Measurements from ENCODE around the gene NNT. TPM values are rescaled to one million over a fixed set of nuclear protein-coding genes. Genes with fewer than 3 reads are reported as not detected.
A peak's percentile ranks its signal among the peaks of the same experiment; 100 is the strongest.

NNT gene
- total and polyA plus RNA-seq, 10 of the 15 experiments (the other 5 are each of a cell fraction or from before 2014, with no cell fraction given), result 20.8 to 73.1 (median 51.9) TPM

DNA sequence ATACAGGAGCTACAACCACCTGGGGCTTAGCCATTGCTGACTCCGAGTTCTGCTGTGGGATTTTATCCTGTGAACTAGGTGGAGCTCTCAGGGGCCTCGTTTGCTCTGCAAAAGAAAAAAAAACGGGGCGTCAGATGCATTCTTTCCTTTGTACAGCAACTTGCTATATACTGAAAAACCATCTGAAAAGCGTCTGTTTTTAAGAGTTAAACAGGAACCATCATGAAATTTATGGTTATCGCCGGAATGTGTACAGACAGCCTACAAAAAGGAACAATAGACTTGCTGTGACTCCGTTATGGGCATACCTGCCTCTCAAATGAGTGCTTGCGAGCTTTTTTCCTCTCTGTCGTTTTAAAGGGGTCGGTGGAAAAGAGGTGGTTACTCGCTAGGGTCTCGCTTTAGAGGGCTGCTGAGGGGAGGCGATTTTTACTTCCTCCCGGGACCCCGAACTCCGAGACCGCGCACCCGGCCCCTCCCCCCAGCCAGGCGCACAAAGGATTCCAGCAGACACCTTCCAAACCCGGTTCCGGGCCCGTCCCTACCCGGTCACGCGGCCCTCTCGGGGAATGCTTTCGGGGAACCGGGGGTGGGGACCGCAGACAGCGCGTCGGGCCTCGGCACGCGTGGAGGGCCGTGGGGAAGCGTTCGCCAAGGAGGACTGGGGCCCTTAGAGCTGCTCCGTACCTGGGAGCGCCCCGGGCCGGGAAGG lies 46.9 kb upstream of the NNT start (continued):
- TF ChIP-seq ZZZ3 (IDR thresholded peaks at IDR 0.05; ENCODE audit: control insufficient read depth, insufficient read length, low read depth), result no peak
- 0 out of 3 replicates have a peak, but pooled peaks of 1 of the 2 experiments have one; percentile 21 for TF ChIP-seq EGR1 (IDR thresholded peaks at IDR 0.05; ENCODE audit: borderline replicate concordance in 1 of 2, low read depth in 2 of 2, low read length in 2 of 2)
- no peak for TF ChIP-seq ATF7 (IDR thresholded peaks at IDR 0.05; ENCODE audit: low read depth)
- TF ChIP-seq, protein P1, sequence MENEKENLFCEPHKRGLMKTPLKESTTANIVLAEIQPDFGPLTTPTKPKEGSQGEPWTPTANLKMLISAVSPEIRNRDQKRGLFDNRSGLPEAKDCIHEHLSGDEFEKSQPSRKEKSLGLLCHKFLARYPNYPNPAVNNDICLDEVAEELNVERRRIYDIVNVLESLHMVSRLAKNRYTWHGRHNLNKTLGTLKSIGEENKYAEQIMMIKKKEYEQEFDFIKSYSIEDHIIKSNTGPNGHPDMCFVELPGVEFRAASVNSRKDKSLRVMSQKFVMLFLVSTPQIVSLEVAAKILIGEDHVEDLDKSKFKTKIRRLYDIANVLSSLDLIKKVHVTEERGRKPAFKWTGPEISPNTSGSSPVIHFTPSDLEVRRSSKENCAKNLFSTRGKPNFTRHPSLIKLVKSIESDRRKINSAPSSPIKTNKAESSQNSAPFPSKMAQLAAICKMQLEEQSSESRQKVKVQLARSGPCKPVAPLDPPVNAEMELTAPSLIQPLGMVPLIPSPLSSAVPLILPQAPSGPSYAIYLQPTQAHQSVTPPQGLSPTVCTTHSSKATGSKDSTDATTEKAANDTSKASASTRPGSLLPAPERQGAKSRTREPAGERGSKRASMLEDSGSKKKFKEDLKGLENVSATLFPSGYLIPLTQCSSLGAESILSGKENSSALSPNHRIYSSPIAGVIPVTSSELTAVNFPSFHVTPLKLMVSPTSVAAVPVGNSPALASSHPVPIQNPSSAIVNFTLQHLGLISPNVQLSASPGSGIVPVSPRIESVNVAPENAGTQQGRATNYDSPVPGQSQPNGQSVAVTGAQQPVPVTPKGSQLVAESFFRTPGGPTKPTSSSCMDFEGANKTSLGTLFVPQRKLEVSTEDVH (IDR thresholded peaks at IDR 0.05; ENCODE audit: low read depth, partially characterized antibody), result no peak
- no peak for TF ChIP-seq RAD21 (IDR thresholded peaks at IDR 0.05; ENCODE audit: insufficient read depth, low read depth, low read length)
- no peak for TF ChIP-seq SMAD1 (IDR thresholded peaks at IDR 0.05; ENCODE audit: low read depth, partially characterized antibody)
- TF ChIP-seq, protein P2, sequence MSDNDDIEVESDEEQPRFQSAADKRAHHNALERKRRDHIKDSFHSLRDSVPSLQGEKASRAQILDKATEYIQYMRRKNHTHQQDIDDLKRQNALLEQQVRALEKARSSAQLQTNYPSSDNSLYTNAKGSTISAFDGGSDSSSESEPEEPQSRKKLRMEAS (IDR thresholded peaks at IDR 0.05; ENCODE audit: low read depth, low read length), result no peak
- no peak for TF ChIP-seq ZNF217 (IDR thresholded peaks at IDR 0.05)
- TF ChIP-seq, protein P3, sequence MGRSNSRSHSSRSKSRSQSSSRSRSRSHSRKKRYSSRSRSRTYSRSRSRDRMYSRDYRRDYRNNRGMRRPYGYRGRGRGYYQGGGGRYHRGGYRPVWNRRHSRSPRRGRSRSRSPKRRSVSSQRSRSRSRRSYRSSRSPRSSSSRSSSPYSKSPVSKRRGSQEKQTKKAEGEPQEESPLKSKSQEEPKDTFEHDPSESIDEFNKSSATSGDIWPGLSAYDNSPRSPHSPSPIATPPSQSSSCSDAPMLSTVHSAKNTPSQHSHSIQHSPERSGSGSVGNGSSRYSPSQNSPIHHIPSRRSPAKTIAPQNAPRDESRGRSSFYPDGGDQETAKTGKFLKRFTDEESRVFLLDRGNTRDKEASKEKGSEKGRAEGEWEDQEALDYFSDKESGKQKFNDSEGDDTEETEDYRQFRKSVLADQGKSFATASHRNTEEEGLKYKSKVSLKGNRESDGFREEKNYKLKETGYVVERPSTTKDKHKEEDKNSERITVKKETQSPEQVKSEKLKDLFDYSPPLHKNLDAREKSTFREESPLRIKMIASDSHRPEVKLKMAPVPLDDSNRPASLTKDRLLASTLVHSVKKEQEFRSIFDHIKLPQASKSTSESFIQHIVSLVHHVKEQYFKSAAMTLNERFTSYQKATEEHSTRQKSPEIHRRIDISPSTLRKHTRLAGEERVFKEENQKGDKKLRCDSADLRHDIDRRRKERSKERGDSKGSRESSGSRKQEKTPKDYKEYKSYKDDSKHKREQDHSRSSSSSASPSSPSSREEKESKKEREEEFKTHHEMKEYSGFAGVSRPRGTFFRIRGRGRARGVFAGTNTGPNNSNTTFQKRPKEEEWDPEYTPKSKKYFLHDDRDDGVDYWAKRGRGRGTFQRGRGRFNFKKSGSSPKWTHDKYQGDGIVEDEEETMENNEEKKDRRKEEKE (IDR thresholded peaks at IDR 0.05), result no peak
- TF ChIP-seq, protein P4, sequence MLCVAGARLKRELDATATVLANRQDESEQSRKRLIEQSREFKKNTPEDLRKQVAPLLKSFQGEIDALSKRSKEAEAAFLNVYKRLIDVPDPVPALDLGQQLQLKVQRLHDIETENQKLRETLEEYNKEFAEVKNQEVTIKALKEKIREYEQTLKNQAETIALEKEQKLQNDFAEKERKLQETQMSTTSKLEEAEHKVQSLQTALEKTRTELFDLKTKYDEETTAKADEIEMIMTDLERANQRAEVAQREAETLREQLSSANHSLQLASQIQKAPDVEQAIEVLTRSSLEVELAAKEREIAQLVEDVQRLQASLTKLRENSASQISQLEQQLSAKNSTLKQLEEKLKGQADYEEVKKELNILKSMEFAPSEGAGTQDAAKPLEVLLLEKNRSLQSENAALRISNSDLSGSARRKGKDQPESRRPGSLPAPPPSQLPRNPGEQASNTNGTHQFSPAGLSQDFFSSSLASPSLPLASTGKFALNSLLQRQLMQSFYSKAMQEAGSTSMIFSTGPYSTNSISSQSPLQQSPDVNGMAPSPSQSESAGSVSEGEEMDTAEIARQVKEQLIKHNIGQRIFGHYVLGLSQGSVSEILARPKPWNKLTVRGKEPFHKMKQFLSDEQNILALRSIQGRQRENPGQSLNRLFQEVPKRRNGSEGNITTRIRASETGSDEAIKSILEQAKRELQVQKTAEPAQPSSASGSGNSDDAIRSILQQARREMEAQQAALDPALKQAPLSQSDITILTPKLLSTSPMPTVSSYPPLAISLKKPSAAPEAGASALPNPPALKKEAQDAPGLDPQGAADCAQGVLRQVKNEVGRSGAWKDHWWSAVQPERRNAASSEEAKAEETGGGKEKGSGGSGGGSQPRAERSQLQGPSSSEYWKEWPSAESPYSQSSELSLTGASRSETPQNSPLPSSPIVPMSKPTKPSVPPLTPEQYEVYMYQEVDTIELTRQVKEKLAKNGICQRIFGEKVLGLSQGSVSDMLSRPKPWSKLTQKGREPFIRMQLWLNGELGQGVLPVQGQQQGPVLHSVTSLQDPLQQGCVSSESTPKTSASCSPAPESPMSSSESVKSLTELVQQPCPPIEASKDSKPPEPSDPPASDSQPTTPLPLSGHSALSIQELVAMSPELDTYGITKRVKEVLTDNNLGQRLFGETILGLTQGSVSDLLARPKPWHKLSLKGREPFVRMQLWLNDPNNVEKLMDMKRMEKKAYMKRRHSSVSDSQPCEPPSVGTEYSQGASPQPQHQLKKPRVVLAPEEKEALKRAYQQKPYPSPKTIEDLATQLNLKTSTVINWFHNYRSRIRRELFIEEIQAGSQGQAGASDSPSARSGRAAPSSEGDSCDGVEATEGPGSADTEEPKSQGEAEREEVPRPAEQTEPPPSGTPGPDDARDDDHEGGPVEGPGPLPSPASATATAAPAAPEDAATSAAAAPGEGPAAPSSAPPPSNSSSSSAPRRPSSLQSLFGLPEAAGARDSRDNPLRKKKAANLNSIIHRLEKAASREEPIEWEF (IDR thresholded peaks at IDR 0.05; ENCODE audit: insufficient replicate concordance, low read depth, low read length), result no peak
- TF ChIP-seq BRCA1 (IDR thresholded peaks at IDR 0.05; ENCODE audit: low read depth, low read length), result no peak
- TF ChIP-seq NFYB (IDR thresholded peaks at IDR 0.05; ENCODE audit: insufficient read depth, low read depth, low read length), result no peak
- TF ChIP-seq NFYA (IDR thresholded peaks at IDR 0.05; ENCODE audit: borderline replicate concordance, low read depth, low read length), result no peak
- no peak for TF ChIP-seq ASH2L (IDR thresholded peaks at IDR 0.05; ENCODE audit: borderline replicate concordance, low read depth)
- TF ChIP-seq, protein P5, sequence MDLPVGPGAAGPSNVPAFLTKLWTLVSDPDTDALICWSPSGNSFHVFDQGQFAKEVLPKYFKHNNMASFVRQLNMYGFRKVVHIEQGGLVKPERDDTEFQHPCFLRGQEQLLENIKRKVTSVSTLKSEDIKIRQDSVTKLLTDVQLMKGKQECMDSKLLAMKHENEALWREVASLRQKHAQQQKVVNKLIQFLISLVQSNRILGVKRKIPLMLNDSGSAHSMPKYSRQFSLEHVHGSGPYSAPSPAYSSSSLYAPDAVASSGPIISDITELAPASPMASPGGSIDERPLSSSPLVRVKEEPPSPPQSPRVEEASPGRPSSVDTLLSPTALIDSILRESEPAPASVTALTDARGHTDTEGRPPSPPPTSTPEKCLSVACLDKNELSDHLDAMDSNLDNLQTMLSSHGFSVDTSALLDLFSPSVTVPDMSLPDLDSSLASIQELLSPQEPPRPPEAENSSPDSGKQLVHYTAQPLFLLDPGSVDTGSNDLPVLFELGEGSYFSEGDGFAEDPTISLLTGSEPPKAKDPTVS (IDR thresholded peaks at IDR 0.05; ENCODE audit: low read depth, low read length), result no peak
- no peak for TF ChIP-seq ZNF207 (IDR thresholded peaks at IDR 0.05; ENCODE audit: borderline replicate concordance)

Data from GM12878 (cell line).